ENCODE data around the gene BORA. TPM values are rescaled to one million over a fixed set of nuclear protein-coding genes. Genes with fewer than 3 reads are reported as not detected.

BORA gene
- total RNA-seq, 2 donors from 2014 or later = 14.4 to 22.5 TPM

DNA sequence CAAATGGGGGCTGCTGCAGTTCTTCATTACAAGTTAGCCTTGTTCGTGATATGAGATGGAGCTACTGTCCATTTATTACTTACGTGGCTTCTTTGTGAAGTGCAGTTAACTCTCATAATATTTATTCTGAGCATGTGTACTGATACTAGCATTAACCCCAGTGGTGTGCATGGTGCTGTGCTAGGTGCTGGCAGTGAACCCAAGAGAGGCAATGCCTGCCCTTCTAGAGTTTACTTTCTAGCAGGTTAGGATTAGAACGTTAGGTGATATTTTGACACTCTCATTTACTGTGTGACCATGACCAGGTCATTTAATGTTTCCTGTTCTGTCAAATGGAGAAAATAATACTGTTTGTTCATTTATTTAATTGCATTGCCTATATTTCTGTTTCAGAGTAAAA lies 71.1 kb downstream of the BORA start:
- Mint-ChIP-seq H3K9me3 (no peaks in the 10 kb centered on the region), H3K27me3 (ENCODE audit: insufficient read depth) (no peaks in the 10 kb centered on the region), H3K36me3 (ENCODE audit: low read depth) (peaks cover 28% of the 10 kb centered on the region), H3K4me1 (peaks cover 3% of the 10 kb centered on the region), H3K27ac (no peak overlapping the region), H3K4me3 (no peak overlapping the region)
- no peak overlapping the region for H3K9ac ChIP-seq (ENCODE audit: extremely low read depth, low read length, poor library complexity, severe bottlenecking)
- H3K27ac ChIP-seq (ENCODE audit: low read depth, low read length) = no peak overlapping the region
- H3K4me3 ChIP-seq (ENCODE audit: low read length) = no peak overlapping the region
- H3K36me3 ChIP-seq (ENCODE audit: control insufficient read depth, insufficient read depth, low read length) = peaks cover 36% of the 10 kb centered on the region
- TF ChIP-seq CTCF (conservative IDR thresholded peaks at IDR 0.05) = no peak
- no peaks in the 10 kb centered on the region for H3K9me3 ChIP-seq (ENCODE audit: control insufficient read depth, low read length)
- no peaks in the 10 kb centered on the region for H3K27me3 ChIP-seq (ENCODE audit: control insufficient read depth, insufficient read depth, low read length, poor library complexity, severe bottlenecking)
- H3K4me1 ChIP-seq (ENCODE audit: control insufficient read depth, insufficient read depth, low read length) = no peaks in the 10 kb centered on the region
- no peak for DNase-seq
- WGBS, 2 experiments (ENCODE audit: insufficient coverage in 1 of 2, insufficient read length in 1 of 2) = 42 to 62% methylated on average over 2 to 3 of the region's 3 CpGs

DNA sequence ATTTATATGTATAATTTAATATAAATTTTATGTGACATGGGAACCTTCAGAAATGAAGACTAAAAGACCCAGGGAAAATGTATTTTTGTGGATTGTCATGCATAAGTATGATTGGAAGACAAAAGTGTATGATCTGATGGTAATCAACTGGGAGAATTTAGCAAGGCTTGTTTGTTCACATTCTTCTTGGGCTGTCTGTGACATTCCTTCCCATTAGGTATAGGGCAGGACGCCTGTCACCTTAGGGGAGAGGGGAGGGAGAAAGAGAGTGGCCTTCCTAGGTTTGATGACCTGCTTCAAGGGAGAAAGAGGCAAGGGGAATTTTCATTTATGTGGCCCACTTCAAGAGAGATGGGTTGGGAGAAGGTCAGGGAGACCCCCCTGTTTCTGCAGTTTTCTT lies 76.6 kb downstream of the BORA start:
- 71 to 80% methylated on average over 1 of the region's 1 CpG for WGBS, 2 experiments (ENCODE audit: insufficient coverage in 1 of 2, insufficient read length in 1 of 2)
- peaks cover 7% of the 10 kb centered on the region for H3K9me3 Mint-ChIP-seq

More for the DNA sequence above, 76.6 kb downstream of the BORA start:
- no peak overlapping the region for H3K27ac ChIP-seq (ENCODE audit: low read depth, low read length)
- no peak overlapping the region for H3K4me3 ChIP-seq (ENCODE audit: low read length)
- peaks cover 8% of the 10 kb centered on the region for H3K4me1 Mint-ChIP-seq
- peaks cover 16% of the 10 kb centered on the region for H3K36me3 ChIP-seq (ENCODE audit: control insufficient read depth, insufficient read depth, low read length)
- no peak for TF ChIP-seq CTCF (conservative IDR thresholded peaks at IDR 0.05)
- H3K36me3 Mint-ChIP-seq (ENCODE audit: low read depth) = peaks cover 25% of the 10 kb centered on the region
- no peak overlapping the region for H3K9ac ChIP-seq (ENCODE audit: extremely low read depth, low read length, poor library complexity, severe bottlenecking)
- no peak overlapping the region for H3K27ac Mint-ChIP-seq
- no peaks in the 10 kb centered on the region for H3K4me1 ChIP-seq (ENCODE audit: control insufficient read depth, insufficient read depth, low read length)
- no peaks in the 10 kb centered on the region for H3K27me3 ChIP-seq (ENCODE audit: control insufficient read depth, insufficient read depth, low read length, poor library complexity, severe bottlenecking)
- peaks cover 6% of the 10 kb centered on the region for H3K9me3 ChIP-seq (ENCODE audit: control insufficient read depth, low read length)
- H3K27me3 Mint-ChIP-seq (ENCODE audit: insufficient read depth) = no peaks in the 10 kb centered on the region
- peak; percentile 49 for DNase-seq
- H3K4me3 Mint-ChIP-seq = no peak overlapping the region

Other genes with a start within 250 kb of the BORA start
- 10 to 100 TPM; 22.0 to 27.5 TPM for gene MZT1, start 294 bp upstream of the BORA start, total RNA-seq
- gene DIS3, start 54.0 kb downstream of the BORA start, total RNA-seq = 10 to 100 TPM; 32.9 to 36.9 TPM
- 10 to 100 TPM; 25.6 to 35.2 TPM for gene PIBF1, start 54.2 kb downstream of the BORA start, total RNA-seq